HG03354 (cell line): ENCODE data around the gene ZCCHC7.
"Not testable (repeated sequence)": the region's sequence is repeated elsewhere in the genome, so short reads cannot be mapped to it uniquely, and the experiment has no call there.

Experiments used
- ATAC-seq: cut with Tn5 transposase; IDR thresholded peaks from one replicate; pipeline ENCODE4 v1.9.1; 2021; ENCODE audit warnings: mild to moderate bottlenecking; ENCODE audit not compliant: unreplicated experiment, poor library complexity, severe bottlenecking

Gene ZCCHC7

DNA sequence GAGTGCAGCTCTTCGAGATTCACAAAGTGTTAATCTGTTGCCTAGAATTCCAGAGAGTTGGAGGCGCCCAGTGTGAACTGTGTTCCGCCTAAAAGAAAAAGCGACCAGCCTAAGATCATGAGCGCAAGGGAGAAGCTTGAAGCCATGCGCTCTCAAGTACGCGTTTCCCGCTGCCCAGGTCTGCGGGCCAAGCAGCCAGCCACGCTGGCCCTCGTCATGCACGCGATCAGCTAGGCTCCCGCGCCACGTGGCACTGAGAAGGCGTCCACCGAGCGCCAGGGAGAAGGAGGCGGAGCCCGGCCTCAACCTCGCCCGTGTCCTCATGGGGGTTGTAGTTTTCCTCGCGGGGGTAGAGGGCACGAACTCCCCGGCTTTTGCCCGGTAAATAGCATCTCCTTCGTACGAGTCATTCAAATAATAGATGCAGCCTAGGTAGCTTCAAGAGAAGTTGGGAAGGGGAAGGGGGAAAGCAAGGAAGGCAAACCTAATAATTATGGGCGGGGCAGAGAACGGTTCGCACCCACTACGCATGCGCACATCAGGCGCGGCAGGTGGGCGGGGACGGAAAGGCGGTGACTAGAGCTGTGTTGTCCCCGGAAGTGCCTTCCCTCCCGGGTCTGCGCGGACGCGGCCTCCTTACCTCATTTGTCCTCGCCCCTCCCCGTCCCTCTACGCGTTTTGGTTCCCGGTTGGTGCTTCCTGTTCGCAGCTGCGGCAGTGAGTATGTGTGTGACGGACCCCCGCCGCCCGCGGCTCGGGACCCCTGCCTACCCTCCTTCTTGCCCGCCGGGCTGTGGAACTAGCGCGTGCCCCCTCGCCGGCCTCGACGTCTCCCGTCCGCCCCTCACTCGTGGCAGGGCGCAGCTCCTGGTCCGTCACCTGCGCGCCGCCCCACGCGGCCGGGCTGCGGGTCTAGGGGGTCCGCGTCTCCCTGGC is at the start of gene ZCCHC7:
TSS of gene ZCCHC7 (plus strand) at position 668 of the 936 bp plus-strand sequence.
- peak; percentile 95 for ATAC-seq

GRCh38 chr9:37074790-37075189 is 45.6 kb upstream of the ZCCHC7 start:
- peak; percentile 29 for ATAC-seq

- peak; percentile 92 for ATAC-seq
These were observed 40.8 kb upstream of the ZCCHC7 start for GRCh38 chr9:37079370-37080164.

- peak; percentile 22 for ATAC-seq
These were observed 40.2 kb upstream of the ZCCHC7 start for GRCh38 chr9:37080165-37080628.

DNA sequence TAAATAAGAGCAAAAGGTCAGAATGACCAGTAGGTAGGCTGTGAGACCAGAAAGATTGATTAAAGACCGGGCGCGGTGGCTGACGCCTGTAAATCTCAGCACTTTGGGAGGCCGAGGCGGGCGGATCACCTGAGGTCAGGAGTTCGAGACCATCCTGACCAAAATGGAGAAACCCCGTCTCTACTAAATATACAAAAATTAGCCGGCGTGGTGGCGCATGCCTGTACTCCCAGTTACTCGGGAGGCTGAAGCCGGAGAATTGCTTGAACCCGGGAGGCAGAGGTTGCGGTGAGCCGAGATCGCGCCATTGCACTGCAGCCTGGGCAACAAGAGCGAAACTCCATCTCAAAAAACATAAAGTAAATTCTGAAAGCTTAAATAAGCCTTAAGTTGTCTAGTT is 38.9 kb upstream of the ZCCHC7 start:
- ATAC-seq: not testable (repeated sequence)

DNA sequence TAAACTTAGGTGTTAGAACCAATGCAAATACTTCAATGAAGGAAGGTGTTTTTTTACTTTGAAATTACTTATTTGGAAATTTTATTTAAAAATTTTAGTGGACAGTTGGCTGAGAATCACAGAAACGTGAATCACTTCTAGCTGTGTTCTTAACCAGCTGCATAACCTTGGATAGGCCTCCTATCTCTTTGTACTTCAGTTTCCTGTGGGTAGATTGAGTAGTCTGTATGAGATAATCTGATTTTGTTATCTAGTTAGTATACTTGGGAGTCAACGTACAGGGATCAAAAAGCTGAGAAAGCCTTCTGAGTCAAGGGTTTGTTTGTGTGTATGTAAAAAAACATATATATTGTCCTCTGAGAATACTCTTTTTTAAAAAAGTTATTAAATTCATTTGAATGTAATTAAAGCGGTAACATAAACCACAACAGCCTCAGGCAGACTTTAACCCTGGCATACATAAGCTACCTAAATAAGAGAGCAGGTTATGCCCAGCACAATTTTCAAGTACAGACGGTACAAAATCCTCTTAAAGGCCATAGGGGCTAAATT is 38.1 kb upstream of the ZCCHC7 start:
- ATAC-seq: no peak

- ATAC-seq: no peak
These were observed 36.7 kb upstream of the ZCCHC7 start for GRCh38 chr9:37083654-37084053.

DNA sequence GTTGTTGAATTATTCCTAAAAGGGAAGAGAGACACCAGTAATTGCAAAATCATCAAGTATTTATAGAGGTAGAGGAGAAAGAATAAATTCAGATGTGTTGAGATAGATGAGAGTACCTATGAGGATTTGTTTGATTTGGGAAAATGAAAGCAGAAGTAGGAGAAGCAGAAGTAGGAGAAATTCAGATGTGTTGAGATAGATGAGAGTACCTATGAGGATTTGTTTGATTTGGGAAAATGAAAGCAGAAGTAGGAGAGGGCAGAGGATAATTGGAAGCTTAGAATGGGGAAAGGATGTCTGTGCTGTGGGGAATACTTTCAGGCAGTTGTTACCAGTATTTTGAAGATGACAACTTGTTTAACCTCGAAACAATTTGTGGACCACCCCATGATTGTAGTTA is 35.1 kb upstream of the ZCCHC7 start:
- ATAC-seq: no peak

GRCh38 chr9:37092714-37093295 is 27.6 kb upstream of the ZCCHC7 start:
- not testable (repeated sequence) for ATAC-seq

DNA sequence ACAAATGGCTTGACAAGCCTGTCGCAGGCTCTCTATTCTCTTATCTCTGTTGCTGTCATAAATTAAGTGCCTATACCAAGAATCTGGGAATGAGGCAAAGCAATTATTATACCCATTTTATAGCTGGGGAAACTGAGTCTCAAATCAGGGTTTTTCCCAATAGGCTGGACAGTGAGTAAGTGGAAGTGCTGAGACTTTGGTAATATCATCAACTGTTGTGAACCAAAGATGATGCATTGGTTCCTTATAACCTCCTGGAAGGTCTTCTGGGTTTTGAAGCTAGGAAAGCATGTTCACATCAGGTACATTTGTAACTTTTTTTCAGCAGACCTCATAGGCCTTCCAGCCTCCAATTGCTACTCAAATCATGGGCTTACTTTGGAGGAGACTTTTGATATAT is 25.6 kb upstream of the ZCCHC7 start:
- no peak for ATAC-seq

GRCh38 chr9:37096628-37097027 is 23.7 kb upstream of the ZCCHC7 start:
- ATAC-seq: no peak

DNA sequence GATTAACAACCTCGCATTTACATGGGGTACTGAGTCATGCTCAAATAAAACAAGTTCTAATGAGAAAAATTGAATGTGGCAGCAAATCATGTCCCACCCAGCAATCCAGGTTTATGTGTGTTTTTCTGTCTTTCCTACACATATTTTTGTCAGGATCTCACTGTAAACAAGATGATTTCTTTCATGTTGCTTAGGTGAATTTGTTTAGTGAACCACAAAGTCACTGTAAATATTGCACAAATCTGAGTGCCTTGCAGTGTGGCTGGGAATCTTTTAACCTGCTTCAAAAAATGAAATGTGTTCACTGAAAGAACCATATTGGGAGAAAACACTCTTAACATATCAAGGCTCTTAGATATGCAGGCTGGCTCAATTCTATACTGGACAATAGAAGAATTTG is 23.1 kb upstream of the ZCCHC7 start:
- ATAC-seq: no peak

- ATAC-seq: no peak
These were observed 20.0 kb upstream of the ZCCHC7 start for GRCh38 chr9:37100327-37100726.

- ATAC-seq: no peak
These were observed 19.6 kb upstream of the ZCCHC7 start for GRCh38 chr9:37100741-37101140.

- no peak for ATAC-seq
These were observed 17.9 kb upstream of the ZCCHC7 start for GRCh38 chr9:37102486-37102885.

DNA sequence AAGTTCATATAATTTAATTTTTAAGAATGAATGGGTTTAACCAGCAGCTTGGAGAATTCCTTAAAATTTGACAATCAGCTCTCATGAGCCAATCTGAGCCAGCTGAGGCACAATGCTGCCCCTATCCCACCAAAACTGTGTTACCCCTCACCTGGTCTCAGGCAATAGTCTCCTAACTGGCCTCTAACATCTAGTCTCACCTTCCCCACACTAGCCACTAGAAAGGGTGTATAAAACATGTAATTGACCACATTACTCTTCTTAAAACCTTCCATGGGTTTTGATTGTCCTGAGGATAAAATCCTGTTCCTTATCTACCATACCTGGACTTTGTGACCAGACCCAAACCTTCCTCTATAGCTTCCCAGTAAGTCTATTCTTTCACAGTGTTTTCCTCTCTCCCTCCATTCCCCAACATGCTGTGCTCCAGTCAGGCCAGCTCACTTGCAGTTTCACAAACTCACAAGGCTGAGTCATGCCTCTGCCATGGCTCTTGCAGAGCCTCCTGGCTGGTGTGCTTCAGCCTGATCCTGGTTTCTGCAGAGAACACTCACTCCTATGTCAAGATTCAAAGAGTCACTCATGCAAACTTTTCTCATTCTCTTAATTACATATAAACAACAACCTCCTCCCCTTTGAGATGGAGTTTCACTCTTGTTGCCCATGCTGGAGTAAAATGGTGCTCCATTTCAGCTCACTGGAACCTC is 16.0 kb upstream of the ZCCHC7 start:
- ATAC-seq: no peak

DNA sequence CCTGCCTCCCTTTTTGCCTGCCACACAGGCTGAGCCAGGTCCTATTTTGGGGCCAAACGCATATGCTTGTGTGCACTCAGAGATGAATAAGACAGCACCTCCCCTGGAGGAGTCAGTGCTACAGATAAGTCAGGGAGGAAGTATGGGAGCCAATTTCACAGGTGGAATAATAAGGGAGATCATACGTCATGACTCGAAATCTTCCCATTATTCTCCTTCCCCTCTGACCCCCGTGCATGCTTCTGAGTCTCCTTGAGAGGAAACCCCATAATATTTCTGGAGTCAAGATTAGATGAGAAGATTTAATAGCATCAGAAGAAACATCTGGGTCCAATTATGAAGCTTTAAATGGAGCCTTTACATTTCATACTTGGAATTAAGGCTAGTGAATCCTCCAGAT is 15.1 kb upstream of the ZCCHC7 start:
- ATAC-seq: no peak

DNA sequence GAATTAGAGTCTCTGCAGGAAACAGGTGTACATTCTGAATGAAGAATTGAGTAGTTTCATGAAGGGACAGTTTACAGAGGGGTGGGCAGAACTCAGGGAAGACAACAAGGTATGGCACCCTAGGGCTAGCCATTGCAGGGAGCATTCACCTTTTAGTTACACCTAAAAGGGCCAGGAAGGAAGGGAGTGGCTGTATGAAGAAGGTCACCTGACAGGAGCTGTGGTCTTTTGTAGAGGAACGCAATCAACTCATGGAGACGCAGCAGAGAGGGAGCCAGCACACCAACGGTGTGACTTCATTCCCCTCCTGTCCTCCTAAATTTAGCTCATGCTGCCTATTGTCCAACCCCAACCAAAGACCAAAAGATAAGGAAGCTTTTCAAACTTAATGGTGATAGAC is 12.7 kb upstream of the ZCCHC7 start:
- ATAC-seq: no peak

DNA sequence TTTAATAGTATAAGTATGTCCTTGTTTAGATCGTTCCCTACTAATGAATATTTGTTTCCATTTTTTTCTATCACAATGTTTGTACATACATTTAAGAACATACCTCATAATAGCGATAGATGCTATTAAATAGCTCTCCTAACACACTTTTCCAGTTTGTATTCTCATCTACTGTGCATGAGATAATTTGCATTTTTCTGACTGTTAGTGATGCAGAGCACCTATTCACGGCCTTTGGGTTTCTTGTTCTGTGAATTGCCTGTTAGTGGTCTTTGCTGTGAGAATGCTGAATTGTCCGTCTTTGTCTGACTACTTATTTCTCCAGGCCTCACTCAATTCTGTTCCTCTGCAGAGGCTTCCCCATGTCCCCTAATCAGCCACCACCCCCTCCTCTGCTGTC is 5.9 kb upstream of the ZCCHC7 start:
- not testable (repeated sequence) for ATAC-seq
